HK-2 (cell line): Measurements from ENCODE around the gene FHAD1.

Experiments used
- DNase-seq: peaks from one replicate; pipeline ENCODE4 v3.0.0-alpha.2; 2018; ENCODE audit not compliant: unreplicated experiment

The FHAD1 gene

GRCh38 chr1:15435239-15436077, 188.4 kb downstream of the FHAD1 start:
- no peak for DNase-seq

- DNase-seq: no peak
These were observed 189.9 kb downstream of the FHAD1 start for GRCh38 chr1:15436881-15437442.

GRCh38 chr1:15439325-15439724, 192.3 kb downstream of the FHAD1 start:
- no peak for DNase-seq

- DNase-seq: no peak
These were observed 193.3 kb downstream of the FHAD1 start for GRCh38 chr1:15440357-15440756.

GRCh38 chr1:15441247-15441646, 194.2 kb downstream of the FHAD1 start:
- no peak for DNase-seq

GRCh38 chr1:15442119-15442518, 195.1 kb downstream of the FHAD1 start:
- DNase-seq: no peak

- DNase-seq: no peak
These were observed 195.7 kb downstream of the FHAD1 start for GRCh38 chr1:15442759-15443158.

- DNase-seq: no peak
These were observed 196.3 kb downstream of the FHAD1 start for GRCh38 chr1:15443281-15443680.

- no peak for DNase-seq
These were observed 197.7 kb downstream of the FHAD1 start for GRCh38 chr1:15444468-15445389.

GRCh38 chr1:15445390-15446122, 198.5 kb downstream of the FHAD1 start:
- no peak for DNase-seq

- no peak for DNase-seq
These were observed 199.2 kb downstream of the FHAD1 start for GRCh38 chr1:15446212-15446611.
